GM18858 (cell line): ENCODE measurements around the gene LZIC.

Experiments used
- ATAC-seq: cut with Tn5 transposase; IDR thresholded peaks from one replicate; pipeline ENCODE4 v1.9.1; 2021; ENCODE audit not compliant: unreplicated experiment

Gene LZIC

DNA sequence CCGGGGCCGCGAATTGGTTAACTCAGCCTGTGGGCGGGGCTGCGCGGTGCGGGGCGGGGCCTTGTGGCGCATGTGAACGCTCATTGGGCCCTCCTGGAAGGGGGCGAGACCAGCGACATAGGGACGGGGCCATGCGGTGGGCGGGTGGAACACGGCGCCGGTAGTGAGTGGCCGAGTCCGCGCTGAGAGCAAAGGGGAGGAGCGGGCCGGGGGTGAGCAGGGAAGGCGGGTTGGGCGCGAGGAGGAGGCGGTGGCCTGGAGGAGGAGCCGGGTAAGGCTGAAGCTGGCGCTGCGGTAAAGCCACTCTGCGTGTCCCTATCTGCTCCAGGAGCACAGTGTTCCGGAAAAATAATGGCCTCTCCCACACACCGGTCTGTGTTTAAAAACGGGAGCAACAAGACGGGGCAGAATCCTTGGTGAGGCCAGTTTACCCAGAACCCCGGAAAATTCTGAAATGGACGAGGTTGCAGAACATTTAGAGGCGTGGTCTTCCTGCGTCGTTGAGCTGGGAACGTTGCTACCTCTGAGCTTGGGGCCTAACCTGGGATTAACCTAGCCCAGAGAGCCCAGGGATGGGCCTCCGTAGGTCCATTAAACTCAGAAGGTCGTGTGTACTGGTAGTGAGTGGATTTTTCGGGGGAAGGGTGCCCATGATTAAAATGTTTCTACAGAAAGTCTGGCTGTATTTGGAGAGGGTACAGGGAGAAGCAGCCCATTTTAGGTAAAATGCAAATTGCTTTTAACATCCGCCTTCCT is 32.6 kb downstream of the LZIC start:
- peak; percentile 77 for ATAC-seq

DNA sequence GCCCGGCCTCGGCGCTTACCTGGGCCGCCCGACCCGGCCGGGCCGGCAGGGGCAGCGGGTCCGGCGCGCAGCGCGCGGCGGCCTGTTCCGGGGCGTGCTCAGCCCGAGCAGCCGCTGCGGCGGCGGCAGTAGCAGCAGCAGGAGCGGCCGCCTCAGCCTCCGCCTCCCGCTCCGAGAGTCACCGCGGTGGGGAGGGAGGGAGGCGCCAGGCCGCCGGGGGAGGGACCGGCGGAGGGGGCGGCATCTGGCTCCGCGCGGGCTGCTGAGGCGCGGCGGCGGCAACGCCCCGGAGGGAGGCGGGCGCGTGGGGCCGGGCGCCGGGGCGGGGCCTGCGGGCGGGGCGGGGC is 33.1 kb downstream of the LZIC start, which contains the start of gene CTNNBIP1:
CTNNBIP1 (minus strand) TSS at position 194 of the 347 bp plus-strand sequence. CDS start 38,205 bp downstream, outside the sequence.
- peak; percentile 50 for ATAC-seq

DNA sequence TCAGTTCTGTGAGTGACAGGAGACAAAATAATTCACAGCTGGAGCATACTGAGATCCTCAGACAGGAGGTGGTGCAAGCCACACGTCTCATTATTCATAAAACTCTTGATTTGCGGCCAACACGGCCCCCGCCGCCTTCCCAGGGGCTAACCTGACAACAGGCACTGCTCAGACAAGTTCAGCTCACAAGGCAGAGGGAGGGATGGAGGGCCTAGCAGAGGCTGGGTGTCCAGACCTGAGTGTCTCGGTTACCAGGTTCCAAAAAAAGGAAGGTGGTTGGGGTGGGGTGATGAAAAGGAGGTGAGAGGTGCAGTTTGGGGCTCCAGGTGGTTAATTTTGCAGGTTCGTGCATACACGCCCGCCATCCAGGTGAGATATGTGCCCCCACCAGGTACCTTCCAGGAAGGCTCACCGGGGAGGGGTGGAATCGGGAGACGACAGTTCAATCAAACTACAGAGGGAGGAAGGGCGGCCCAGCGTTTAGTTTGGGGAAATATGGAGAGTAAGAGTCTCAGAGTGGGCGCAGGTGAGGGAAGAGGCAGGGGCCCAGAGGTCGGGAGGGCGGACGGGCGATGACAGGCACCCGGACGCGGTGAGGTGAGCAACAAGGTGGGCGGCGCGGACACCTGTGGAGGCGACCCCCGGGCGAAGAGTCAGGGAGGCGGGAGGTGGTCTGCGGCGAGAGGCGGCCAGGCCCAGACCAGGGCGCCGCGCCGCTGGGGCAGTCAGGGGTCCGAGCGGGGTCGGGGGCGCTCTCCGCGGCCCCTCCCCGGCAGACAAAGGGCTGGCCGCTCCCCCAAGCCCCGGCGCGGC is 33.8 kb downstream of the LZIC start:
- ATAC-seq = peak; percentile 13

DNA sequence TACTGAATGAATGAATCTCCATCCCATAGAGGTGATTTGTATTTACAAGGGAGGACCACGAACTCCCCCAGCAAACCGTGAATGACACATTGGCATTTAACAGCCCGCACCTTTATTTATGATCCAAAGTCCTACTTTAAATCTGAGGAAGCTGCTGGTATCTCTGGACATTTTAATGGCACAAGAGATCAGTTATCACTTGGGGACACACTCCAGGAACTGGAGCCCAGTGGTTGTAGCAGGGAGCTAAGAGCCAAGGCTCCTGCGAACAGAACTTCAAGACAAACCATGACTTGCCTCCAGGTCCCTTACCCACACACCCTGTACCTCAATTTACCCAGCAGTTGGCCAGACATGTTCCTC is 34.3 kb downstream of the LZIC start:
- no peak for ATAC-seq

DNA sequence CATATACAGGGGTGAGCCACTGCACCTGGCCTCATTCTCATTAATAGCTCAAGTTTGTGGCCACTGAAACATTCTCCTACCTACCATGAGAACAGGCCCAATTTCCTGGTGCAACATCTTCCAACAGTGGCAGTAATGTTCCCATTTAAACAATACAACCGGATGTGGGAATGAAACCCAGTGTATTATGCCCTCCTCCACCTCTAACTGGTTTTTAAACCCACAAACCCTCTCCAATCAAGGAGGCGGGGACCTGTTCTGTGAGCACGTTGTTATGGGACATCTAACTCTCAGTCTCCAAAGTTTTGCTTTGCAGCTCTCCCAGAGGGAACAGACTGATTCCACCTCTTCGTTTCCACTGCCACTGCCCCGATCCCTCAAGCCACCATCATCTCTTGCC is 35.8 kb downstream of the LZIC start:
- no peak for ATAC-seq

DNA sequence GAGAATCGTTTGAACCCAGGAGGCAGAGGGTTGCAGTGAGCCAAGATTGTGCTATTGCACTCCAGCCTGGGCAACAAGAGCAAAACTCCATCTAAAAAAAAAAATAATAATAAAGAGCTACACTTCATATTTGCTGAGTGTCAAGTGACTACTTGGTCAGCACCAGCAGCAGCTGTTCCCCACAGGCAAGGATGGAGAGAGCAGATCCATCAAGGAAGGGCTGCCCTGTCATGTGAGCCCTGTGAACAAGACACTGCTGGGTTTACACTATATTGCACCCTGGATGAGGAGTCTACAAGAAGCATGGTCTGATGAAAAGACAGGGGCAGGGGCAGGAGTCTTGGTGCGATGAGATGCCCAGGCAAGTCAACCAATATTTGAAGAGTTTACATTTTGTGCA is 36.7 kb downstream of the LZIC start:
- ATAC-seq = no peak

DNA sequence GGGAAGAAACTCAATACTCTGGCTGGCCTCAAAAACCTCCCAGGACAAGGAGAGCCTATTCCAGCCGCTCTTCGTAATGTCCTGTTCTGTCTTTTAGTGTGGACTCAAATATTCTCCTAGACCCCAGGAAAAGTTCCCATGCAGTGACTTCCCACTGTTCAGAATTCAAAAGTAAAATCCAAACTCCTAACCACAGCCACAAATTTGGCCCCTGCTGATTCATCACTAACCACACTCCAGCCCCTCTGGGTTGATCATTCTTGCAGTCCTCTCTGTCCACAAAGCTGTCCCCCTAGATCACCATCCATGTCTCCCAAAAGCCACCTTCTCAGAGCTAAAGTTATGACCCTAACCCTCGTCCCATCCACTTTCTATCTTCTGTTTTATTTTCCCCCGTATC is 38.2 kb downstream of the LZIC start:
- ATAC-seq = no peak

DNA sequence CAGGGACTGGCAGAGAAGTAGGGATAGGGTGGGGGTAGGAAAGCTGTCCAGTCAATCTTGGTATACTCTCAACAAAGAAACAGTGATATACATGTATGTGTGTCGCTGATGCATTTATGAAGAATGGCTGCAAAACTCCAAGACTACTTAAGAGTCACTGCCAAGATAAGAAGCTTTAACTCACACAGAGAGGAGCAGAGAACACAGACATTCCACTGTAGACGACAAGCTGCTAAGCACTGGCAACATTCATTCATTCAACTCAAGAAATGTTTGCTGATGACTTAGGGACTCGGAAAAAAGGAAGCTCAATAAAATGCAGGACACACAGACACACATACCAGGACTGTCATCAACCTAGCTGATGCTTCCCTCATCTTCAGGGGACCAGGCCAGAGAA is 38.6 kb downstream of the LZIC start:
- no peak for ATAC-seq

DNA sequence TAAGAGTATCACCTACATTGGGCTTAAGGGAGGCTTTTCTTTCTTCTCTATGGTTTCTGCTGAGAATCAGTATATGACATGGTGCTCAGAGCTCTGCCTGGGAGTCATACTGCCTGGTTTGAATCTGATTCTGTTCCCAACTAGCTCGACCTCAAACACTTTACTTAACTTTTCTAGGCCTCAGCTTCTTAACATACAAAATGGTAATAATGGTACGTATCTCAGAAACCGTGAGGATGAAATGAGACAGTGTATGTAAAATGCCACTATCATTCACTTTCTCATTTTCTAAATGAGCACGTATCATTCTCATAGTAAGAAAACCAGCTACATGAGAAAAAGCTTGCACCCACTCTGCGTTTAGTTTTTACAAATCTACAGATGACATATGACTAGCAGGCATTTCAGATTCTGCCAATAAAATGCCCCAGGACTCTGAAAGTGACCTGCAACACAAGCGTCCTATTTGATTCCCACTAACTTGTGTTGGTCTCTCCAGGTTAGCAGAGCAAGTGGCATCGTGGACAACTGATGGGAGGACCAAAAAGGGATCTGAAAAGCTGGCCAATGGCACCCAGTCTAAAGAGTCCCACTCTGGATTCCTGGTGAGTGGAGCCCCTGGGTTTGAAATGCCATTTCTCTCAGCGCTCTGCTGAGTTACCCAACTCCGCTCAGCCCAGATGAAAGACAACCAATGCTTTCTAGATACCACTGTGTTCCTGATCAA is 39.2 kb downstream of the LZIC start:
- no peak for ATAC-seq

DNA sequence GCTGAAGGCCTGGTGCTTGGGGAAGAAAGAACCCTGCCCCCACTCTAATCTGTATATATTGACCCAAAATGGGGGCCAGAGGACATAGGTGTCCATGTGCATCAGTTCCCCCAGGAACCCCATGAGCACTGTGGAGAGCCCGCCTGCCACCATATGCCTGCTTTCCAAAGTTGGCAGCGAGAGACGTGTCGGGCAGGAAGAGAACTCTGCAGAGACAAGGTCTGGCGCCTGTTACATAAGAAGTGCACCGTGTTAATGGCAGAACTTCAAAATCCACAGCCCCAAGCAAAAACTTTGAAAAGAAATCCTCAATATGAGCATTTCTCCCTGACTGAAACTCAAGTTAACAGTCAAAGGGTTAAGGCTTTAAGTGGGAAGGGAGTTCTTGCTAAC is 41.1 kb downstream of the LZIC start:
- no peak for ATAC-seq

DNA sequence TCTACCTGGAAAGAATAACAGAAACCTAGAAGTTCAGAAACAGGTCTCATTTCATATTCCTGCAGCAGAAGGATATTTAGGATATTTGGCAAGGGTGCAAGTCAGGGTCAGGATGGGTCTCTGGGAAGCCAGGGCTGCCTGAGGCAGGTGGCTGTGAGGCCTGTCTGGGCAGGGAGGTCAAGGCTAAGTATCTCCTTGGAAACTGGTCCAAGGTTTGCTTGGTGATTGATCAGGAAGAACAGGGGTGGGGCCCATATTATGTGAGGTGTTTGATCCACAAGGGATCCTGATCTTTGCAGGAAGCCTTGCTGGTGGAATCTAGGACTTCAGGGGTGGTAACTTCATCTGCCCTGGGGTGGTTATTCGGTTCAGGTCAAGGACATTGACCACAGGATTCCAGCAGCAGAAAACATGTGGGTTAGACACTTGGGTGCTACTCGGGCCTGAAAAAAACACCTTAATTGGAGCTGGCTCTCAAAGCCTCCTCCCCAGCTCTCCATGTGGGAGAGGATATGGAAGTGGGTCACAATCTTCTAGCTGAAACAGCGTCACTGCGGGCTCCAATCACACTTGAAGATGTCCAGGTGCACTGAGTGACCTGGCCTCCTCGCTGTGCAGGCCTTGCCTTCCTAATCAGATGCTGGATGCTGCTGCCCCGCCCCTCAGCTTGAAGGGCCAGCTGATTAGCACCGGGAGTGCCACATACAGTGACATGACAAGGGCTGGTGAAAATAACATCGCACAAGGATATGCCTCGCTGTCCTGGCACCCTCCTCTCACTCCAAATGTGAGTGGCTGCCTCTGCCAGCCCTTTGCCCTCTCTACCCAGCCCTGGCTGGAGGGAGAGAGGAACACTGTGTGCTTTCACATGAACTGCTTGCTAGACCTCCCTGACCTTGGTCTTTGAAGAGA is 41.8 kb downstream of the LZIC start:
- no peak for ATAC-seq

DNA sequence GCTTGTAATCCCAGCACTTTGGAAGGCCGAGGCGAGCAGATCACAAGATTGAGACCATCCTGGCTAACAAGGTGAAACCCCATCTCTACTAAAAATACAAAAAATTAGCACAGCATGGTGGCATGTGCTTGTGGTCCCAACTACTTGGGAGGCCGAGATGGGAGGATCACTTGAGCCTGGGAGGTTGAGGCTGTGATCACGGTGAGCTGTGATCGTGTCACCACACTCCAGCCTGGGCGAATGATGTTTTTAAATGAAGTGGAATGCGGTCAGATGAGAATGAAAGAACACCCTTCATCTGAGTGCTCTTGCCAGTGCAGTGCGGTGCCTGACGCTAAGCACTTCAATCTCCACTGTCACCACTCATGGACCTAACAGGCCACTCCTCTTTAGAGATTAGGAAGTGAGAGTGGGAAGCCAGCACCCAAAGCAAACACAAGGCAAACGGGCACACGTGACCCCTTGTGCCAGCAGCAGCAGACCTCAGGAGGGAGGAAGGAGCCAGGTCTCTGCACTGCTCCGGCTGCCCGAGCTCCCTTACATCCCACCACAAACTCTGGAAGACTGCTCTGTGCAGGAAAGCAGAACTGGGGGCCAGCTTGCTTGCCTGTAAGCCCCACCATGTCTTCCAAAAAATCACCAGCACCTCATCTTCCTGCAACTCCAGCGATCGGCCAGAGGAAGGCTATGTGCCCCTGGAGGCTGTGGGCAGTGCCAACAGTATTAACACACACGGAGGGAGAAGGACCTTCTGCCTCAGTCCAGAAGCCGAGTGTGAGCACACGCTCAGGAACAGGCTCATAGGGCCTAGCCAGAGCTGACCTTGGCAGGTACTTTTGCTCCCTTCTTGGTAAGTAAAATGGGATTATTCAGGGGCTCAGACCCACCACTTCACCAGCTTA is 42.8 kb downstream of the LZIC start:
- no peak for ATAC-seq

DNA sequence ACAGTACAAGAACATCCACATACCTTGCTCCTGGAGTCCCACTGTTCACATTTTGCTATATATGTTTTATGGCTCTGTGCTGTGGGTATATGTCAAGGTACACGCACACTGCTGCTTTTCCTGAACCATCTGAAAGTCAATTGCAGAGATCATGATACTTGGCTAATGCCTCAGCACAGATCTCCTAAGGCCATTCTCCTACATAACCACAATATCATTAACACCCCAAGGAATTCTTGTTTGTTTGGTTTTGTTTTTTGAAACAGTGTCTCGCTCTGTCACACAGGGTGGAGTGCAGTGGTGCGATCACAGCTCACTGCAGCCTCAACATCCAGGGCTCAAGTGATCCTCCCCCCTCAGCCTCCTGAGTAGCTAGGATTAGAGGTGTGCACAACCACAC is 49.1 kb downstream of the LZIC start:
- no peak for ATAC-seq

DNA sequence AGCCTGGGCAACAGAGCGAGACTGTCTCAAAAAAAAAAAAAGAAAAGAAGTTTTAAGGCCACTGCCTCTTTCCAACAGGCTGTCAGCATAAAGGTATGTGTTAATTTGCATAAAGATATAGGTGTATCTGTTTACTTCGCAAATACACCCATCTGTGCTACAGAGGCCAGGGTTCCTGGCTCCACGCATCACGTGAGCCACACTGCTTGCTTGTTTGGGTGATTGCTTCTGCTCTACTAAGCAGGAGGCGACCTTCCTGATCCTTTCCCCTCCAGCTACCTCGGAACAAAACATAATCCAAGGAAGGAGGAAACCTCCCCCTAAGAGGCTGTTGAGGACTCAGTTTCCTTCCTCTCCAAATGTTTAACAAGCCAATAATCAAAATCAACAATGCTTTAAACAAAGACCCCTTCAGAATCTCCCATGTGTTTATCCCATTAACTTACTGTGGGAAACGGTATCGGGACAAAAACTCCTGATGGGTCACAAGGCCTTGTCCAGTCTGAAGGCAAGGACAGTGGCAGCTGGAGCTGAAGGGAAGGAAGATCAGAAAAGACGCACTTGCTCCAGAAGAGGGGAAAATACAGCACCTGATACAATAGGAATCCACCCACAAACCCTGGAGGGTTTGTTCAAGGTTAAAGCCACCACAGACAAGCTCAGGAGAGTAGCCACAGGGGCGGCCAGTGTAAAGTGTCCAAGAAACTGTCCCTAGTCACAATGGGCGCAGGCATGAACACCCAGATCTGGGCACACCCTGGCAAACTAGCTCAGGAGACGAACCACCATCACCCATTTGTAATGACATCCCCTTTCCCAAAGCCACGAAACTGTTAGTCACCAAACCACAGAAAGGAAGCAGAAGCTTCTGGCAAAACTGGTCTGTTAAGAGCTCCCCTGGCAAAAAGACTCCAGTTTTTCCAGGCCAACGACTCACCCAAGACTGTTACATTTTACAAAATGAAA is 50.3 kb downstream of the LZIC start:
- no peak for ATAC-seq

DNA sequence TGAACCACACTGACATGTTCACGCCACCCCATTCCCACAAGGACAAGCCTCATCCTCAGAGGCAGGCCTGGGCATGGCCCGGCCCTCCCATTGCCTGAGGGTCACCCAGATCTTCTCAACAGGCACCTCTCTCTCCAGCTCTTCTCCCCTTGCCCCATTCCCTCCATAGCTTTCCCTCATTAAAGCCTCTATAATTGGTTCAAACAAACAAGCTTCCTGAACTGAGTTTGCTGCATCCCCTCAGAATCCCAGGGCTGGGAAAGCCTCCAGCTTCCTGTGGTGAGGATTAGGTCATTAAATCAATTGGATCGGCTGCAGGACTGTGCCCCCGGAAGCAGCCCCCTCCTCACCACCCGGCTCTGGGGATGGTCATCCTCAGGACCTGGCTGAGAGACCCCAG is 52.0 kb downstream of the LZIC start:
- no peak for ATAC-seq

DNA sequence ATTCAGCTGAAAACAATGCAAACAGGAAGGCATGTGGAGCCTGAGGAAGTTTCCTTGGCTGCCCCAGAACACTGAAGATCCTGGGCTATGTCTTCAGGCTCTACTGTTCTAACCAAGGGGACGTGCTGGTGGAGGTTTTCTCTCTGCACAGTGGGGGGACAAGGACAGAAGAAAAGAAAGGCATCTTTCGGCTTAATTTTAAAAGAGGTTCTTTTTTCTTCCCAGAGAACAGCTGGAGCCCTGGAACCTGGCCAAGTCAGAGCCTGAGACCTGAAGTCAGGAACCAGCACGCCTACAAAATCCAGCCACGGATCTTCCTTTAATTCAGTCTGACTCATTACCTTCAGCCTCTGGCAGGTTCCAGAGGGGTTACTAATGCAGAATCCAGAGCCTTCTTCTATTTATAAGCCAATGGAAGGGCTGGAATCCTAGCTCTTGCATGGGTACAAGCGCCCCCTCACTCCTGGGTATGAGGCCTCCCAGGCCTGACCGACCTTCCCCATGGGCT is 52.9 kb downstream of the LZIC start:
- no peak for ATAC-seq

DNA sequence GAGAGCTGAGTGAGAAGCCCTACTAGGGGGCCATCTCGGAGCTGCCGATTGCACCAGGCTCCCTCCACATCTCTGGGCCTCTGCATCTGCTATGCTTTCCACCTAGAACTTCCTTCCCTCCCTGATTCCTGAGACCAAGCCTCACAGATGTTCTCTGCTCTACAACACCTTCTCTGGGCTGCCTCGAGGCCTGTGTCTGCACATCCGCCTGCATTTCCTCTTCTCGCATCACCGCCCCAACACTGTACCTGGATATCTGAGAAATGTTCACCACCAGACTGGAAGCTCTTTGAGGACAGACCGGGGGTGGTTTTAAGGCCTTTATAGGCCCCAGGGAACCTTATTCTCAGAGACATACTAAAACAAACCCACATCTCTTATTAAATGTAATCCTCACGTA is 53.8 kb downstream of the LZIC start:
- no peak for ATAC-seq

DNA sequence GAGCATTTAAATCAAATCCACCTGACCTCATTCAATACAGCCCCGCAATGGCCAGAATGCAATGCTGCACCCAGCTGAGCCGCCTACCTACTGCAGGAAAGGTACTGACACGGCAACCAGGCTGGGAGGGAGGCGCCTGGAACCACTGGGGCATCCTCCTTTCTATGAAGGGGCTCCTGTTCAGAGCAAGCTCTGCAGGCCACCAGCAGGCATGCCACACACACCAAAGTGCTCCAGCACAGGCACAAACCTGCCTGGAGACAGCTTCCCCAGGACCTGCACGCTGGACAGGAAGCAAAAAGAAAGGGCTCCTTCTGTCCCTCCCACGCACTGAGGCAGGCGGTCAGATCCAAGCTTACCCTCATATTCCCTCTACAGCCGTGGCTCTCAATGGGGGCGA is 54.3 kb downstream of the LZIC start:
- no peak for ATAC-seq

DNA sequence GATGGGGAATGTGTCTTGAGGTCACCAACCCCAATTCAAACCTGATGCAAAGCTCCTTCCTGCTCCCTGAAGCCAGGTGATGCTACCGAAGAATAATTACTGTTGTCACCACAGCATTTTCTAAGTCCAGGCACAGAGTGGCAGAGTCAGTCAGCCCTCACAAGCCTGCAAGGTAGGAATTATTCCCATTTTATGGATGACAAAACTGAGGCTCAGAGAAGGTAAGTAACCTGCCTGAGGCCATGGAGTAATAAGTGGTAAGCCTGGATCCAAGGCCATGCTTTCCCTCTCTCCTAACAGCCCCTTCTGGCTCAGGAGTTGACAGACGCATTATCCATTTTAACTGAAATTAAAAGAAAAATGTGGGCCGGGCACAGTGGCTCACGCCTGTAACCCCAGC is 56.1 kb downstream of the LZIC start:
- no peak for ATAC-seq
